Activated naive CD8-positive, alpha-beta T cell treated with anti-CD3 and anti-CD28 coated beads, Interleukin-2, amount 10 ng/mL, durations not matched to agents 7 days and 5 days (primary cell): ENCODE results near the gene LIPC. TPM values are rescaled to one million over a fixed set of nuclear protein-coding genes. Genes with fewer than 3 reads are reported as not detected.

Experiments
- ATAC-seq: fragments of 150-1000 bp; cut with Tn5 transposase; one replicate; pipeline ENCODE4 v1.10.0; 2021; ENCODE audit warnings: low read depth, moderate library complexity
- POLR2A ChIA-PET: fragments of 350-600 bp; sonication (Branson Sonifier 250); formaldehyde crosslinking; loops from one replicate; lab custom pipeline; 2021; ENCODE audit warnings: antibody characterized with exemption; lab: Charles Lee
- DNase-seq: peaks from one replicate; pipeline ENCODE4 v3.0.0; 2021
- H3K27ac Mint-ChIP-seq: one replicate; pipeline ENCODE4 v1.8.0; 2022; ENCODE audit warnings: mild to moderate bottlenecking, mixed read lengths
- H3K27me3 Mint-ChIP-seq: one replicate; pipeline ENCODE4 v1.8.0; 2022; ENCODE audit warnings: mild to moderate bottlenecking, moderate library complexity, mixed read lengths
- H3K36me3 Mint-ChIP-seq: one replicate; pipeline ENCODE4 v1.8.0; 2021; ENCODE audit warnings: mild to moderate bottlenecking, mixed read lengths
- H3K4me1 Mint-ChIP-seq: one replicate; pipeline ENCODE4 v1.8.0; 2021; ENCODE audit warnings: mixed read lengths
- H3K4me3 Mint-ChIP-seq: one replicate; pipeline ENCODE4 v1.8.0; 2022; ENCODE audit warnings: mild to moderate bottlenecking, moderate library complexity, mixed read lengths
- H3K9me3 Mint-ChIP-seq: one replicate; pipeline ENCODE4 v1.8.0; 2021; ENCODE audit warnings: mixed read lengths
- total RNA-seq, 2 experiments: library from RNA; stranded (reverse); gene quantifications; one replicate each; pipeline ENCODE4 v1.2.3, GENCODE V29; 2021

Gene LIPC
- total RNA-seq, 2 experiments from 2014 or later: 7.4 to 9.0 TPM

DNA sequence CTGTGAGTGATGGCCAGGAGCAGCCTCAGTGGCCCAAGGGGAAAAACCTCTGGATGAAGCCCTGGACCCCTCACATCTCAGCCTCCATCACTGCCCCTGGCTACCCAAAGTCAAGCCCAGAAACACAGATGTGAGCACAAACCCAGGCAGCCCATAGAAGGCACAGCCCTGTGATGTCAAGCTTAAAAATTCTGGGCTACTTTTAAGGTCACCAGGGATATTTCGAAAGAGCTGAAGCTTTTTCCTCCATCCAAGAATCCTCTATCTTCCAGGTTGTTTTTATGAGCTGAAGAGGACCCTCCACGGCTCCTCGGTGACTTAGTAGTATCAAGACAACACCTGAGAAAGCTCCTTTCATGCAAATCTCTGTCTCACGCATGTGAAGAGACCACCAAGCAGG, 11.5 kb downstream of the LIPC start:
- Mint-ChIP-seq H3K36me3 (peaks cover 27% of the 10 kb centered on the region), H3K27me3 (no peaks in the 10 kb centered on the region), H3K4me3 (no peak overlapping the region), H3K9me3 (no peaks in the 10 kb centered on the region), H3K27ac (peak overlapping the region; percentile 75), H3K4me1 (peaks cover 48% of the 10 kb centered on the region)
- DNase-seq (no peak), ATAC-seq (no peak)
- POLR2A ChIA-PET: interaction anchor here (1.7 kb wide), 1 partner anchor 15 kb away, joined by 4 read pairs; no protein-coding TSS in a partner anchor

- no peaks in the 10 kb centered on the region for H3K9me3 Mint-ChIP-seq
- peak overlapping the region; percentile 88 for H3K27ac Mint-ChIP-seq
- H3K4me1 Mint-ChIP-seq: peaks cover 43% of the 10 kb centered on the region
- no peak for ATAC-seq
- no peak overlapping the region for H3K4me3 Mint-ChIP-seq
- H3K36me3 Mint-ChIP-seq: peaks cover 24% of the 10 kb centered on the region
- no peaks in the 10 kb centered on the region for H3K27me3 Mint-ChIP-seq
- POLR2A ChIA-PET: interaction anchor here (1.3 to 1.7 kb wide), 2 partner anchors 14 to 41 kb away, joined by 4 read pairs; no protein-coding TSS in a partner anchor
- DNase-seq: no peak
These were observed 12.3 kb downstream of the LIPC start for GRCh38 chr15:58444056-58444455.

DNA sequence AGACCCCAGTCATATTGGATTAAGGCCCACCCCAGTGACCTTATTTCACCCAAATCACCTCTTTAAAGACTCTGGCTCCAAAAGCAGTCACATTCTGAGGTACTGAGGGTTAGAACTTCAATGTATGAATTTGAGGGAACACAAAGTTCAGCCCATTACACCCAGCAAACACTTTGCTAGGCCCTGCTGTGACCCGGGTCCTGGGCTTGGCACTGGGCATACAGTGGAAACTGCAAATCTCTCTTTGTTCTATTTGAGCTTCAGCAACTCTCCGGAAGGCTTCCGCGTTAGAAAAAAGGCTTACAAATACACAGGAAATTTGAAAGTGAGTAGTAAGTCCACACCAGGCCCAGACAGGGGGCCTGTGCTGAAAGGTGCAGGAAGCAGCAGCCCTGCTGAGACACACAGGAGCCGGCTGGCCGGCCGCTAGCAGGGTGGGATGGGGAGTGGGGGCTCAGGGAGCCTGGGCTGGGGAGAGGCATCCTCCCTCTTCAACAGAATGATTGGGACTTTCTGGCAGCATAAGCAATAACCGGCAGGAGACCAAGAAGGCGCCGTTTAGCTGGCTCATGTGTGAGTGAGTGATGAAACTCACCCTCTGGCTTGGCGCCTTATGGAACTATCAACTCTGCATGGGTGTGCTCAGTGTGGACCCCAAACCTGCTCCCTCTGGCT, 13.0 kb downstream of the LIPC start:
- Mint-ChIP-seq H3K9me3 (no peaks in the 10 kb centered on the region), H3K4me3 (peak overlapping the region; percentile 25), H3K27ac (peak overlapping the region; percentile 88), H3K36me3 (peaks cover 24% of the 10 kb centered on the region), H3K27me3 (no peaks in the 10 kb centered on the region), H3K4me1 (peaks cover 40% of the 10 kb centered on the region)
- POLR2A ChIA-PET: interaction anchor here (0.9 to 1.3 kb wide), 3 partner anchors 10 to 40 kb away, joined by 3 to 4 read pairs (median 4); no protein-coding TSS in a partner anchor
- ATAC-seq (peak; percentile 73), DNase-seq (no peak)

- POLR2A ChIA-PET: interaction anchor here (1.3 kb wide), 1 partner anchor 9 kb away, joined by 3 read pairs; no protein-coding TSS in a partner anchor
- peaks cover 27% of the 10 kb centered on the region for H3K36me3 Mint-ChIP-seq
- no peaks in the 10 kb centered on the region for H3K9me3 Mint-ChIP-seq
These were observed 14.1 kb downstream of the LIPC start for GRCh38 chr15:58445865-58446264.

DNA sequence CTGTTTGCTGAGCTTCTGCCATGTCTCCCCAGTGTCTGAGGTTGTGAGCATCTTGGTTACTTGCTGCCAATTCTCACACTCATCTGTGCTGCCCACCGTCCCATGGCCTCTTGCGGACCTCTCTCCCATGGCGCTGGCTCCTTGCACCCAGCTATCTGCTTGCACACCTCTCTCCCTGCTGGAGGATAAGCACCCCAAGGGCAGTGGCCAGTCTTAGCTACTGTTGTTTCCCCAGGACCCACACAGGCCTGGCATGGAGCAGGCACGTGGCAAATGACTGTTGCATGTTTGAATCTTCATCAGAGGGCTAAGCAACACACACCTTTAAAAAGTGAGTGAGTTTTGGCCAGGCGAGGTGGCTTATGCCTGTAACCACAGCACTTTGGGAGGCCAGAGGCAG, 14.7 kb downstream of the LIPC start:
- POLR2A ChIA-PET: interaction anchor here (1.1 kb wide), 1 partner anchor 39 kb away, joined by 7 read pairs; no protein-coding TSS in a partner anchor
- DNase-seq (no peak), ATAC-seq (no peak)
- no peaks in the 10 kb centered on the region for H3K9me3 Mint-ChIP-seq
- no peak overlapping the region for H3K27ac Mint-ChIP-seq
- peaks cover 30% of the 10 kb centered on the region for H3K4me1 Mint-ChIP-seq
- peaks cover 27% of the 10 kb centered on the region for H3K36me3 Mint-ChIP-seq
- H3K27me3 Mint-ChIP-seq: no peaks in the 10 kb centered on the region
- peak overlapping the region; percentile 39 for H3K4me3 Mint-ChIP-seq

More at GRCh38 chr15:58445865-58446264, 14.1 kb downstream of the LIPC start:
- no peak for DNase-seq
- H3K27ac Mint-ChIP-seq: peak overlapping the region; percentile 10
- H3K4me3 Mint-ChIP-seq: peak overlapping the region; percentile 25
- no peak for ATAC-seq
- no peaks in the 10 kb centered on the region for H3K27me3 Mint-ChIP-seq
- H3K4me1 Mint-ChIP-seq: peaks cover 32% of the 10 kb centered on the region

GRCh38 chr15:58447271-58448010, 15.7 kb downstream of the LIPC start:
- Mint-ChIP-seq H3K4me3 (peak overlapping the region; percentile 4), H3K9me3 (no peaks in the 10 kb centered on the region), H3K27ac (peak overlapping the region; percentile 74), H3K4me1 (peaks cover 24% of the 10 kb centered on the region), H3K36me3 (peaks cover 27% of the 10 kb centered on the region), H3K27me3 (no peaks in the 10 kb centered on the region)
- ATAC-seq (no peak), DNase-seq (no peak)
- POLR2A ChIA-PET: interaction anchor here (0.7 to 1.1 kb wide), 3 partner anchors 38 to 299 kb away, joined by 3 to 7 read pairs (median 4); no protein-coding TSS in a partner anchor

GRCh38 chr15:58448331-58448730, 16.5 kb downstream of the LIPC start:
- H3K36me3 Mint-ChIP-seq: peaks cover 34% of the 10 kb centered on the region
- H3K9me3 Mint-ChIP-seq: no peaks in the 10 kb centered on the region
- DNase-seq (no peak), ATAC-seq (no peak)
- POLR2A ChIA-PET: interaction anchor here (1.0 kb wide), 1 partner anchor 85 kb away, joined by 3 read pairs; no protein-coding TSS in a partner anchor
- H3K27me3 Mint-ChIP-seq: no peaks in the 10 kb centered on the region
- H3K4me3 Mint-ChIP-seq: no peak overlapping the region
- H3K4me1 Mint-ChIP-seq: peaks cover 31% of the 10 kb centered on the region
- peak overlapping the region; percentile 42 for H3K27ac Mint-ChIP-seq

- DNase-seq (no peak), ATAC-seq (no peak)
- H3K4me1 Mint-ChIP-seq: peaks cover 26% of the 10 kb centered on the region
- no peak overlapping the region for H3K4me3 Mint-ChIP-seq
- no peaks in the 10 kb centered on the region for H3K27me3 Mint-ChIP-seq
- no peaks in the 10 kb centered on the region for H3K9me3 Mint-ChIP-seq
- POLR2A ChIA-PET: no interaction called here
- peaks cover 30% of the 10 kb centered on the region for H3K36me3 Mint-ChIP-seq
- no peak overlapping the region for H3K27ac Mint-ChIP-seq
These were observed 17.1 kb downstream of the LIPC start for GRCh38 chr15:58448906-58449305.

GRCh38 chr15:58451826-58452225, 20.0 kb downstream of the LIPC start:
- no peak for DNase-seq
- Mint-ChIP-seq H3K4me3 (no peak overlapping the region), H3K27me3 (no peaks in the 10 kb centered on the region), H3K9me3 (no peaks in the 10 kb centered on the region), H3K27ac (no peak overlapping the region), H3K36me3 (peaks cover 24% of the 10 kb centered on the region), H3K4me1 (peaks cover 26% of the 10 kb centered on the region)
- ATAC-seq: no peak
- POLR2A ChIA-PET: no interaction called here

GRCh38 chr15:58452775-58453174, 21.0 kb downstream of the LIPC start:
- H3K9me3 Mint-ChIP-seq: no peaks in the 10 kb centered on the region
- no peak overlapping the region for H3K4me3 Mint-ChIP-seq
- no peaks in the 10 kb centered on the region for H3K27me3 Mint-ChIP-seq
- POLR2A ChIA-PET: no interaction called here
- H3K27ac Mint-ChIP-seq: peak overlapping the region; percentile 58
- H3K4me1 Mint-ChIP-seq: peaks cover 26% of the 10 kb centered on the region
- DNase-seq: no peak
- peaks cover 19% of the 10 kb centered on the region for H3K36me3 Mint-ChIP-seq
- ATAC-seq: no peak

GRCh38 chr15:58453931-58454793, 22.4 kb downstream of the LIPC start:
- Mint-ChIP-seq H3K4me1 (peaks cover 38% of the 10 kb centered on the region), H3K36me3 (peaks cover 15% of the 10 kb centered on the region)
- no peak for DNase-seq

GRCh38 chr15:58454950-58455401, 23.2 kb downstream of the LIPC start:
- Mint-ChIP-seq H3K36me3 (peaks cover 13% of the 10 kb centered on the region), H3K27me3 (no peaks in the 10 kb centered on the region), H3K9me3 (no peaks in the 10 kb centered on the region), H3K4me3 (no peak overlapping the region), H3K4me1 (peaks cover 44% of the 10 kb centered on the region), H3K27ac (peak overlapping the region; percentile 71)
- POLR2A ChIA-PET: interaction anchor here (0.7 to 1.4 kb wide), 2 partner anchors 10 to 62 kb away, joined by 3 to 5 read pairs; no protein-coding TSS in a partner anchor
- DNase-seq (no peak), ATAC-seq (no peak)

More at GRCh38 chr15:58453931-58454793, 22.4 kb downstream of the LIPC start:
- ATAC-seq: peak; percentile 56
- Mint-ChIP-seq H3K27me3 (no peaks in the 10 kb centered on the region), H3K27ac (peak overlapping the region; percentile 71), H3K4me3 (no peak overlapping the region), H3K9me3 (no peaks in the 10 kb centered on the region)
- POLR2A ChIA-PET: interaction anchor here (0.7 to 1.4 kb wide), 2 partner anchors 9 to 63 kb away, joined by 3 to 5 read pairs; no protein-coding TSS in a partner anchor
